ENCODE results near the gene HK1.
A peak's percentile ranks its signal among the peaks of the same experiment; 100 is the strongest.

The HK1 gene

DNA sequence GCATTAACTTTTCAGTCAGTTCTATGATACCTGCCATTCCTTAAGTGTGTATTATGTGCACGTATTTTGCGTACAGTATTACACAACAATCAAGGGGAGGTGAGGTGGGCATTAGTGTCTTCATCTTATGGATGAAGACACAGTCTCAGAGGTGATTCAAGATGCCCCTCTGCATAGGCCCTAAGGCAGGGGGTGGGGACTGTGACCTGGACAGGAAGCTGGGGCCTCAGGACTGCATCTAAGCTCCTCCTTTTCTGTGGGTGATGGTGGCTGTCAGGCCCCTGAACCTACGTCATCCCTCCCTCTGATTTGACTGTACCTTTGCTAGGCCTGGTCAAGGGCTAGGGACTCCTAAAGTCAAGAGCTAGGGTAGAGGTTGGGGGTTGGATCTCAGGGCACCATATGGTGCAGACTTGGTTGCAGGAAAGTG lies 38.9 kb downstream of the HK1 start:
- Histone ChIP-seq H3K4me2 (ENCODE audit: low read length) (no peak overlapping the region), H3K27ac (peak overlapping the region; percentile 85), H3K9ac (no peak overlapping the region), H3K79me2 (peaks cover 33% of the 10 kb centered on the region), H3K4me3 (ENCODE audit: low read depth, low read length) (no peak overlapping the region), H2AFZ (peak overlapping the region; percentile 97), H3K4me1 (peaks cover 5% of the 10 kb centered on the region), H3K9me3 (ENCODE audit: control insufficient read depth, low read length) (no peaks in the 10 kb centered on the region), H3K36me3 (ENCODE audit: control insufficient read depth, insufficient read depth, low read length) (no peaks in the 10 kb centered on the region), H3K27me3 (ENCODE audit: control insufficient read depth, insufficient read depth, low read length) (no peaks in the 10 kb centered on the region)
- TF ChIP-seq, protein P1, sequence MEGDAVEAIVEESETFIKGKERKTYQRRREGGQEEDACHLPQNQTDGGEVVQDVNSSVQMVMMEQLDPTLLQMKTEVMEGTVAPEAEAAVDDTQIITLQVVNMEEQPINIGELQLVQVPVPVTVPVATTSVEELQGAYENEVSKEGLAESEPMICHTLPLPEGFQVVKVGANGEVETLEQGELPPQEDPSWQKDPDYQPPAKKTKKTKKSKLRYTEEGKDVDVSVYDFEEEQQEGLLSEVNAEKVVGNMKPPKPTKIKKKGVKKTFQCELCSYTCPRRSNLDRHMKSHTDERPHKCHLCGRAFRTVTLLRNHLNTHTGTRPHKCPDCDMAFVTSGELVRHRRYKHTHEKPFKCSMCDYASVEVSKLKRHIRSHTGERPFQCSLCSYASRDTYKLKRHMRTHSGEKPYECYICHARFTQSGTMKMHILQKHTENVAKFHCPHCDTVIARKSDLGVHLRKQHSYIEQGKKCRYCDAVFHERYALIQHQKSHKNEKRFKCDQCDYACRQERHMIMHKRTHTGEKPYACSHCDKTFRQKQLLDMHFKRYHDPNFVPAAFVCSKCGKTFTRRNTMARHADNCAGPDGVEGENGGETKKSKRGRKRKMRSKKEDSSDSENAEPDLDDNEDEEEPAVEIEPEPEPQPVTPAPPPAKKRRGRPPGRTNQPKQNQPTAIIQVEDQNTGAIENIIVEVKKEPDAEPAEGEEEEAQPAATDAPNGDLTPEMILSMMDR (IDR thresholded peaks at IDR 0.05), result no peak

DNA sequence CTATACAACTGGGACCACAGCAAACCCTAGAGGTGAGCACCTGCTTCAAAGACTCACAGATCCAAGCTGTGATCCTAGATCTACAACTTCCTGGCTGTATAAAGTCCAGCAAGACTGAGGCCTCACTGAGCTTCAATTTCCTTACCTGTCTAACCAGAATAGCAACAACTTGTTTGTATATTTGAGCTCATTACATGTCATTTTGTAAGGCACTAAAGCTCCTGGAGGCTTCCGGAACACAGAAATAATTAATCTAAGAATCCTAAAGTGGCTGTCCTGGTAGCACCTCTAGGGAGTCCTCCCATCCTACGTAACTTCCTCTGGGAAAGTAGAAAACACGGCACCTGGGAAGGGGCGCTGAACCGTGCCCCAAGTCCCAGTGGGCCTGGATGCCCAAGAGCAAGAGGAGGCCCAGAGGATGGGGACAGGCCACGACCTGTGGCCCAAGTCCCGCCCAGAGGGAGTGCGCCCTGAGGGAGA lies 39.4 kb downstream of the HK1 start:
- Histone ChIP-seq H3K27me3 (ENCODE audit: control insufficient read depth, insufficient read depth, low read length) (no peaks in the 10 kb centered on the region), H3K4me2 (ENCODE audit: low read length) (peak overlapping the region; percentile 93), H3K9me3 (ENCODE audit: control insufficient read depth, low read length) (no peaks in the 10 kb centered on the region), H3K4me3 (ENCODE audit: low read depth, low read length) (peak overlapping the region; percentile 92), H3K4me1 (peaks cover 5% of the 10 kb centered on the region), H3K36me3 (ENCODE audit: control insufficient read depth, insufficient read depth, low read length) (no peaks in the 10 kb centered on the region), H3K79me2 (peaks cover 35% of the 10 kb centered on the region), H3K27ac (peak overlapping the region; percentile 85), H3K9ac (no peak overlapping the region), H2AFZ (peak overlapping the region; percentile 97)
- TF ChIP-seq, protein P1 (IDR thresholded peaks at IDR 0.05), result no peak

DNA sequence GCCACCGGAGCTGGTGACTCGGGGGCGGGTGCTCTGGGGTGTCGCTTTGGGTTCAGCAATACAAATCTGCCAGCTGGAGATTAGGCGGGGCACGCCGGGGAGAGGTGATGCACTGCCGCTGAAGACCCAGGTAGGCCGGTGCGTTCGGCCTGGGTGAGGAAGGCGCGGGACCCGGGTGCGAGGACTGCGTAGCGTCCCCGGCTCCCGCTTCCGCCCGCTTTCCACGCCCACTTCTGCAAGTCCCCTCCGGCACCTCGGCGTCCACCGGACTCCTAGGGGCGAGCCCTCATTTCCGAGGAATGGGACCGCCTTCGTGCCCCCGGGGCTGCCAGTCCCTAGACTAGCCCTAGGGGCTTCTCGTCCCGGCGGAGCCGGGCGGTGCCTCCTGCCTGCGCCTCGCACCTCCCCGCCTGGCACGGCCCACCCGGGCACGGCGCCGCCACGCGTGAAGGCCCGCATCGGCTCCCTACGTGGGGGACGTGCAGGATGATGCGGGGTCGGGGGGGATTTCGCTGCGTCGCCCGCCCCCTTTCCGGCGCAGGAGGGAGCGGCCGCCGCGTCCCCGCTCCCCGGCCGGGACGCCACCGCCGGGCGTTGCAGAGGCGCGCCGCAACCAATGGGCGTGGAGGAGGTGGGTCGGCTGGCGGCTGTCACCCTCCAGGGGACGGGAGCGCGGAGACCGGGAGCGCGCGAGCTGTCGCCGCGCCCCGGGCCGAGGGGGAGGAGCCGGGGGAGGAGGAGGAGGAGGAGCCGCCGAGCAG lies 40.0 kb downstream of the HK1 start:
- Histone ChIP-seq H3K27me3 (ENCODE audit: control insufficient read depth, insufficient read depth, low read length) (no peaks in the 10 kb centered on the region), H2AFZ (peak overlapping the region; percentile 97), H3K27ac (peak overlapping the region; percentile 85), H3K4me1 (peaks cover 5% of the 10 kb centered on the region), H3K9me3 (ENCODE audit: control insufficient read depth, low read length) (no peaks in the 10 kb centered on the region), H3K79me2 (peaks cover 39% of the 10 kb centered on the region), H3K4me2 (ENCODE audit: low read length) (peak overlapping the region; percentile 93), H3K36me3 (ENCODE audit: control insufficient read depth, insufficient read depth, low read length) (no peaks in the 10 kb centered on the region), H3K9ac (peak overlapping the region; percentile 63), H3K4me3 (ENCODE audit: low read depth, low read length) (peak overlapping the region; percentile 92)
- TF ChIP-seq, protein P1 (IDR thresholded peaks at IDR 0.05), result no peak

DNA sequence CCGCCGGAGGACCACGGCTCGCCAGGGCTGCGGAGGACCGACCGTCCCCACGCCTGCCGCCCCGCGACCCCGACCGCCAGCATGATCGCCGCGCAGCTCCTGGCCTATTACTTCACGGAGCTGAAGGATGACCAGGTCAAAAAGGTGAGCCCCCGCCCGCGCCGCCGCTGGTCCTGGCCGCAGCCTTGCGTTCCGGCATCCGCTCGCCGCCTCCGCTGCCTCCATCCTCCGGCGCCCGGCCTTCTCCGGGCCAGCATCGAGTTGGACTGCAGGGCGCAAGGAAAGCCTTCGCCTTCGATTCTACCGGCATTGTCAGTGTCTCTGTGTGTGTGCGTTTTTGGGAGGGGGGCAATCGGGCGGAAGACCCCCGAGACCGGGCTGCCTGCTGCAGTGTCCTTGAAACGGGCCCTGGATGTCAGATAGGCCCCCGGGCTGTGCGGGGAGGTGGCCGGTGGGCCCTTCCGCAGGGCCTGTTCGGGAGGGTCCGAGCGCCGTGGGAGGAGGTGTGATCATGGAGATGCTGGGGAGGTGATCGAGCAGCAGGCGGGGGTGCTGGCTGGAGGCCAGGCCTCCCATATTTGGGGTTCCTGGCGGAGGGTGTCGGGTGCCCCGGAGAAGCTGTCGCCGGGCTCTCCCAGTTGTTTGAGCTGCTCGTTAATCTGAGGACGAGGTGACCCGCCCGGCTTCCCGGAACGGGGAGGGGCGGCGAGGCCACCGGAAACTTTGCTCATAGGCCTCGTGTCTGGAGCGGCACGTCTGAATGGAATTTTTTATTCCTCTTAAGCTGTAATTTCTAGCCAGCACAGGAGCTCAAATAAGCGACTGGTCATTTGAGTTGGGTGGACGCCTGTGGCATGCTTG lies 40.8 kb downstream of the HK1 start:
- Histone ChIP-seq H3K4me3 (ENCODE audit: low read depth, low read length) (peak overlapping the region; percentile 92), H3K4me1 (peaks cover 5% of the 10 kb centered on the region), H3K27ac (peak overlapping the region; percentile 85), H3K9me3 (ENCODE audit: control insufficient read depth, low read length) (no peaks in the 10 kb centered on the region), H3K9ac (peak overlapping the region; percentile 63), H3K27me3 (ENCODE audit: control insufficient read depth, insufficient read depth, low read length) (no peaks in the 10 kb centered on the region), H3K36me3 (ENCODE audit: control insufficient read depth, insufficient read depth, low read length) (no peaks in the 10 kb centered on the region), H2AFZ (peak overlapping the region; percentile 97), H3K4me2 (ENCODE audit: low read length) (peak overlapping the region; percentile 93), H3K79me2 (peaks cover 43% of the 10 kb centered on the region)
- TF ChIP-seq, protein P1 (IDR thresholded peaks at IDR 0.05), result no peak

All from parathyroid adenoma (tissue), 2 donors.